ENCODE results near the gene VPS13D.
A peak's percentile ranks its signal among the peaks of the same experiment; 100 is the strongest.
"Not testable (repeated sequence)": the region's sequence is repeated elsewhere in the genome, so short reads cannot be mapped to it uniquely, and the experiment has no call there.

The VPS13D gene

DNA sequence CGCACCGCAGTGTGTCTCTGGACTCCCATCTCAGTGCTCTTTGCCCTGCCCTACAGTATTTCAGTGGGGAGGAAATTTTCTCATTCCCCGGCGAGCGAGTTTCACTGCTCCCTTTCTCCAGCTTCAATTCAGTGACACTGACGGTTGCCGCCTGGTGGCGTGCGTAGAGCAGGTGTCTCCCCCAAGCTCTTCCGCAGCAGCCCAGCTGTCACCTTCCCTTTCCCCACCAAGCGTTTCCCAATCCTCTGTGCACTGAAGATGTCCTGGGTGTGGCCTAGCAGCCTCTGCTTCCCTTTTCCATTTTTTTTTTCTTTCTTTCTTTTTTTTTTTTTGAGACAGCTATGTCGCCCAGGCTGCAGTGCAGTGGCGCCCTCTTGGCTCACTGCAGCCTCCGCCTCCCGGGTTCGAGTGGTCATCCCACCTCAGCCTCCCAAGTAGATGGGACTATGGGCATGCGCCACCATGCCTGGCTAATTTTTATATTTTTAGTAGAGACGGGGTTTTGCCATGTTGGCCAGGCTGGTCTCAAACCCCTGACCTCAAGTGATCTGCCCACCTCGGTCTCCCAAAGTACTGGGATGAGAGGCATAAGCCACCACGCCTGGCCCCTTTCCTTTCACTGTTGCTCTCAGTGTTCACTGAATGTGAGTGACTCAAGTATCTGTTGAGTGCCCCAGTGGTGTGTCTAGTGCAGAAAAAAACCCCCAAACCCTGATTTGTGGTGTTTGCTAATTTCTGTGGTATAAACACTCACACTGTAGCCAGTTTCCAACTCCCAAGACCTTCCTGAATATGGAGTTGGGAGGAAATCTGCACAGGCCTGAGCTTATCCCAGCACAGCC lies 33.0 kb upstream of the VPS13D start:
- no peak for DNase-seq (ENCODE audit: low spot score)

DNA sequence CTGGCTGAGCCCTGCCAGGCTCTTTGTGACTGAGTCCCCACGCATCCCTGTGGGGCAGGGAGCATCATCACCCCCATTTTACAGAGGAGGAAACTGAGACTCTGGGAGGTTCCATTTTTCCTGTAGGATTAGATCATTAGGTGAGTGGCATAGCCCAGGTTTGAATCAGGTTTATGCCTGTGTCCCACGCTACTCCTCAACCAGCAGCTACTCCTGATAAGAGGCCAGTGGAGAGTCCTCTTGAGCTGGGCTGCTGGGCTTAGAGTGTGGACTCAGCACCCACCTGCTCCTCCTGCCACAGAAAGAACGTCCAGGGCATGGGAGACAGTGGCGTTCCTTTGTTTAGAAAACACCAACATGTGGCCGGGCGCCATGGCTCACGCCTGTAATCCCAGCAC lies 32.3 kb upstream of the VPS13D start:
- DNase-seq (ENCODE audit: low spot score) = no peak

DNA sequence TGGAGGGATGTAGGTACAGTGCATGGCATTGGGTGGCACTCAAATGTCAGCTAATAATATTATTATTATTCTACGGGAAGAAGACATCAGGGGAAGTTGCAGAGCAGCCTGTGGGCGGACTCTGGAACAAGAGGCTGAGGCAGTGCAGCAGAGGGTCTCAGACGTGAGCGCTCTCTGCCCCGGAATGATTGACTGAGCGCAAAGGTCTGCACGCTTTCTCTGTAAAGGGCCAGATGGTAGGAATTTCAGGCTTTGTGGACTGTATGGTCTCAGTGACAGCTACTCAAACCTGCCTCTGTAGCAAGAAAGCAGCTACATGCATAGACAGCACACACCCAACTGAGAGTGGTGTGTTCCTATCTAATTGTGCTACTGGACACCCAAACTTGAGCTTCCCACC lies 29.6 kb upstream of the VPS13D start:
- DNase-seq (ENCODE audit: low spot score) = no peak

GRCh38 chr1:12201352-12202189 lies 28.3 kb upstream of the VPS13D start:
- DNase-seq (ENCODE audit: low spot score) = no peak

GRCh38 chr1:12202190-12202497 lies 27.7 kb upstream of the VPS13D start:
- DNase-seq (ENCODE audit: low spot score) = no peak

DNA sequence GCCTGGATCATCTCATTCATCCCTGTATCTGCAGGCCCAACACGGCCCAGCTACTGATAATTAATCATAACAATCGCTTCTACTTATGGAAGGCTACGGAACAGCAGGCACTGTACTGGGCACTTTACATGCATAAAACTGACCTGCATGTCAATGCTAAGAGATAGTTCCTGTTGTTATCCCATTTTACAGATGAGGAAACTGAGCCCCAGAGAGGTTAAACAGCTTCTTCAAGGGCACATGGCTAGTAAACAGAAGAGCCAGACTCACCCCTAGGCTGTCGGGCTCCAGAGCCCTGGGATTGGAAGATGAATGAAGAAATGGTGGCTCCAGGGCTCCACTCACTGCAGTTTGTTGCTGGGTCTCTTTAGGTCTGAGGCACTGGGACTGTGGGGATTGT lies 27.3 kb upstream of the VPS13D start:
- no peak for DNase-seq (ENCODE audit: low spot score)

GRCh38 chr1:12203216-12204007 lies 26.4 kb upstream of the VPS13D start:
- DNase-seq (ENCODE audit: low spot score) = no peak

- DNase-seq (ENCODE audit: low spot score) = no peak
Observed at GRCh38 chr1:12204140-12204539, 25.7 kb upstream of the VPS13D start.

- no peak for DNase-seq (ENCODE audit: low spot score)
Observed at GRCh38 chr1:12204754-12205658, 24.8 kb upstream of the VPS13D start.

DNA sequence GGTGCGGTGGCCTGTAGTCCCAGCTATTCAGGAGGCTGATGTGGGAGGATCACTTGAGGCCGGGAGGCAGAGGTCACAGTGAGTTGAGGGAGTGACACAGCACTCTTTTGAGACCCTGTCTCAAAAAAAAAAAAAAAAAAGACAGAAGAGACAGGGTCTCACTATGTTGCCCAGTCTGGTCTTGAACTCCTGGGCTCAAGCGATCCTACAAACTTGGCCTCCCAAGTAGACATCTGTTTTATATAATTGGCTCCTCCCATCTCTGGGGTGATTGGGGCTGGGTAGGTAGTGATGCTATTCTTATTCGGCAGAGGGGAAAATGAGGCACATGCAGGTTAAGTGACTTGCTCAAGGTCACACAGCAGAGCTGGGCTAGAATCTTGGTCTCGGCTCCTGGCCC lies 23.6 kb upstream of the VPS13D start:
- no peak for DNase-seq (ENCODE audit: low spot score)

GRCh38 chr1:12206792-12207424 lies 22.9 kb upstream of the VPS13D start:
- no peak for DNase-seq (ENCODE audit: low spot score)

DNA sequence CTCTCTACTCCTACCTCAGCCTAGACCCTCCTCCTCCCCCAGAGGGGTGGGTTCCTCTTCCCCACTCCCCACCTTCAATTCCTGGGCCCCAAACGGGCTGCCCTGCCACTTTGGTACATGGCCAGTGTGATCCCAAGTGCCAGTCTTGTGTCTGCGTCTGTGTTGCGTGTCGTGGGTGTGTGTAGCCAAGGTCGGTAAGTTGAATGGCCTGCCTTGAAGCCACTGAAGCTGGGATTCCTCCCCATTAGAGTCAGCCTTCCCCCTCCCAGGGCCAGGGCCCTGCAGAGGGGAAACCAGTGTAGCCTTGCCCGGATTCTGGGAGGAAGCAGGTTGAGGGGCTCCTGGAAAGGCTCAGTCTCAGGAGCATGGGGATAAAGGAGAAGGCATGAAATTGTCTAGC lies 21.6 kb upstream of the VPS13D start:
- DNase-seq (ENCODE audit: low spot score) = no peak

DNA sequence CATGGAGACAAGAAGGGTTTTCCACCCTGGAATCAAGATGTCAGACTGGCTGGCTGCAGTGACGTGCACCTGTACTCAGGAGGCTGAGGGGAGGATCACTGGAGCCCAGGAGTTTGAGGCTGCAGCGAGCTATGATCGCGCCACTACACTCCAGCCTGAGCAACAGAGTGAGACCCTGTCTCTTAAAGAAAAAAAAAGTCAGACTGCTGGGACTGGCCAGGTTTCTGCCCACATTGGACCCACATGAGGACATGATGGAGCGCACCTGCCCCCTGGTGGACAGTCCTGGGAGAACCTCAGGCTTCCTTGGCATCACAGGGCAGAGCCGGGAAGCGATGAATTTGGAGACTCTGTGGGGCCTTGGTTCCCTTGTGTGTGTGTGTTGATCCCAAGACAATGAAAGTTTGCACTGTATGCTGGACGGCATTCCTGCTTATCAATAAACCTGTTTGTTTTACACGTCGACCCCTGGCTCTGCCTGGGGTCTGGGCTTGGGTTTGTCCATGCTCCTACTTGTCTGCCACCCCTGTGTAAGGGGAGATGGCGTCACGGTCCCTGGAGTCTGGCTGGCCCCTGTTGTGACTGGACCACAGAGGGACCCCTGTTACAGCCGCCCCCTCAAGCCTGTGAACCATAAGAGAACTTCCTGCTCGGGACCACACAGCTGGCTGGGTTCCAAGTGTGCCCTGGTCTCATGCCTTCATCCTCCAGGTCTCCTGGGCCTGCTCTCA lies 20.9 kb upstream of the VPS13D start:
- peak; percentile 76 for DNase-seq (ENCODE audit: low spot score)

DNA sequence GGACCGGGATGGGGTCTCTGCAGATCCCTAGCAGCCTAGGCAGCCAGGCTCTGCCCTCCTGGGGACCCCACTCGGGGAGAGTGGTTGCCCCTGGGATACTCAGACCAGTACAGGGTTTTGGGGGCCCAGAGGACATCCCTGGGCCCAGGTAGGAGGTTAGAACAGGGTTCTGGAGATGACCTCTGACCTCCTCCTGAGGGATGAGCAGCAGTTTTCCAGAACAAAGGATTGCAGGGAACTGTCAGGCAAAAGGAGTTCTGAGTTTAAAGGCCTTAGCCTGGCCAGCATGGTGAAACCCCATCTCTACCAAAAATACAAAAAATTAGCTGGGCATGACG lies 20.4 kb upstream of the VPS13D start:
- DNase-seq (ENCODE audit: low spot score) = no peak

GRCh38 chr1:12215118-12215961 lies 14.5 kb upstream of the VPS13D start:
- DNase-seq (ENCODE audit: low spot score) = no peak

DNA sequence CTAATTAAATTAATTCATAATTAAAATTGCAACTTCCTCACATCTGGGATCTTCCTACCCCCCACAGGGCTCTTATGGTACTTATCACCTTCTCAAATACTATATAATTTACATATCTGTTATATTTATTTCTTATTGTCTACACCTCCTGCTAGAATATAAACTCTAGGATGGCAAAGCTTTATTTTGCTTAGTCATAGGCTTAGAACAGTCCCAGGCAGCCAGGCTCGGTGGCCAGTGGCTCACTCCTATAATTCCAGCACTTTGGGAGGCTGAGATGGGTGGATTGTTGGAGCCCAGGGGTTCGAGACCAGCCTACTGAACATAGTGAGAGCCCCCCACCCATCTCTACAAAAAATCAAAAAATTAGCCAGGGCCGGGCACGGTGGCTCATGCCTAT lies 10.0 kb upstream of the VPS13D start:
- DNase-seq (ENCODE audit: low spot score) = no peak

DNA sequence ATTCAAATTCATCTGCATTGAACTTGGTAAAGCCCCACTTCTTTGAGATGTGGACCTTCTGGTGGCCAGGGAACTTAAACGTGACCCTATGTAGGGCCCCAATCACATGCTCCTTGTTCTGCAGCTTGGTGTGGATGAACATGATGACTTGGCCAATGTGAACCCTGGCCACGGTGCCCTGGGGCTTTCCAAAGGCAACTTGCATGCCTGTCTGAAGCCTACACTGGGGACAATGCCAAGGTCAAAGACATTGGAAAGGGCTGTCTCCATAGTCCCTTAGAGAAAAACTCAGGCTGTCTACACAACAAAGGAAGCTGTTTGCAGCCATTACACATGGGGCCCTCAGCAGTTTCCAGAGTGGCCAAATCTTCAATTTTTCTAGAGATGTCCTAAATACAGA lies 8.9 kb upstream of the VPS13D start:
- no peak for DNase-seq (ENCODE audit: low spot score)

- DNase-seq (ENCODE audit: low spot score) = not testable (repeated sequence)
Observed at GRCh38 chr1:12222700-12223099, 7.1 kb upstream of the VPS13D start.

- DNase-seq (ENCODE audit: low spot score) = not testable (repeated sequence)
Observed at GRCh38 chr1:12224092-12224491, 5.7 kb upstream of the VPS13D start.

DNA sequence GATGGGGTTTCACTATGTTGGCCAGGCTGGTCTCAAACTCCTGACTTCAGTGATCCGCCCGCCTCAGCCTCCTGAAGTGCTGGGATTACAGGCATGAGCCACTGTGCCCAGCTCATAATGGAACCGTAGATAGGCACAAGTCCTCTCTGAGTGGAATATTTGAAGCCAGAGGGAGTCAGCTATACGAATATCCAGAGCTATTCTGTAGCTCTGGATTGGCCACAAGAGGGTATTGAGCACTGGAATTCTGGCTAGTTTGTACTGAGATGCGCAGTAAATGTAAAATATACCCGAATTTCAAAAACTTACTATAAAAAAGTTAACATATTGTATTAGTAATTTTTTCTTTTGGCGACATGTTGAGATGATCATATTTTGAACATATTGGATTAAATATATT lies 851 bp upstream of the VPS13D start:
- DNase-seq (ENCODE audit: low spot score) = no peak

Data from SW480 (cell line).